Body of pancreas (tissue), 4 donors: ENCODE measurements around the gene SCAPER.

Experiments used
- CTCF ChIP-seq, 7 experiments: fragments of 450-650 bp in 4 of 7; fragments of 200-600 bp in 3 of 7; sonication (generic) in 3 of 7; IDR thresholded peaks; one replicate each; pipeline ENCODE4 v1.5.1; 2016 to 2019; ENCODE audit warnings: antibody characterized with exemption in 7 of 7
- POLR2A ChIP-seq, 3 donors: fragments of 450-650 bp; IDR thresholded peaks; one replicate each; pipeline ENCODE4 v1.6.1; 2016; ENCODE audit warnings: antibody characterized with exemption in 3 of 3, mild to moderate bottlenecking in 2 of 3

- TF ChIP-seq POLR2A (IDR thresholded peaks at IDR 0.05) (no peak), CTCF (IDR thresholded peaks at IDR 0.05) (no peak)
Measured at GRCh38 chr15:76325704-76326103, 579.4 kb downstream of the SCAPER start.
